HG03432 (cell line): ENCODE data around the gene ISY1.
"Not testable (repeated sequence)": the region's sequence is repeated elsewhere in the genome, so short reads cannot be mapped to it uniquely, and the experiment has no call there.

Source experiments
- ATAC-seq: cut with Tn5 transposase; IDR thresholded peaks from one replicate; pipeline ENCODE4 v1.9.1; 2021; ENCODE audit warnings: mild to moderate bottlenecking, moderate library complexity; ENCODE audit not compliant: unreplicated experiment

ISY1 gene

DNA sequence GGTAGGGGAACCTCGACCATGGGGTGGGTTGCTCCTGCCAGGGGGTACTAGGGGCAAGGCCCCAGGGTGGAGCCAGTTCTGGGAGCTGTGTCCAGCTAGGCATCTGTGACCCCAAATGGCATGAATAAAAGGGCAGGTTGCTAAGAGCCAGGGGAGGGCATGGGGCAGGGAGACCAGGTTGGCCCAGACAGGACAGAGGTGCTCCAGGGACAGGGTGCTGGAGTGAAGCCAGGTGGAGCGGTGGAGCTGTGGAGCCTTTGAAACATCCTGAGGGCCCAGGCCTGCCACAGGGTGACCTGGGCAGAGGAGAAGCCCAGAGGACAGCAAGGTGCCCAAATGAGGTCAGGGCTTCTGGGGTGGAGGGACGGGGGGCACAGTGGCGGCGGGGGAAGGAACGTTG, 72.6 kb downstream of the ISY1 start:
- not testable (repeated sequence) for ATAC-seq

DNA sequence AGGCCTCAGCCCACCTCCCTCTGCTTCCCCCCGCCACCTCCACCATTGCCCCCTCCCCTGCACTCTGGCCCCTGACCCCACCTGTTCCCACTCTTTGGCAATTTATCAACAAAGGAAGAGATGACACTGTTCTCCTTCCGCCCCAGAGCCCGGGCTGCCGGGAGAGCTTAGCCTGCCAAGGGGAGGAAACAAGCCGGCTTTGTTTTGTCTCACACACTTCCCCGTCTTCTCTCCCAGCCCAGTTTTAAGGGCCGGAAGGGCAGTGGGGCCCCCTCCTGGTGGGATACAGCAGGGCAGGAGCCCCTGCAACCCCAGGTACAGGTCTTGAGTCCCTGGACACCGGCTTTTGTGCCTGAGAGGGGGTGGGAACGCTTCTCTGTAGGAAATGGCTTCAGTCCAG, 73.0 kb downstream of the ISY1 start:
- ATAC-seq = peak; percentile 61

DNA sequence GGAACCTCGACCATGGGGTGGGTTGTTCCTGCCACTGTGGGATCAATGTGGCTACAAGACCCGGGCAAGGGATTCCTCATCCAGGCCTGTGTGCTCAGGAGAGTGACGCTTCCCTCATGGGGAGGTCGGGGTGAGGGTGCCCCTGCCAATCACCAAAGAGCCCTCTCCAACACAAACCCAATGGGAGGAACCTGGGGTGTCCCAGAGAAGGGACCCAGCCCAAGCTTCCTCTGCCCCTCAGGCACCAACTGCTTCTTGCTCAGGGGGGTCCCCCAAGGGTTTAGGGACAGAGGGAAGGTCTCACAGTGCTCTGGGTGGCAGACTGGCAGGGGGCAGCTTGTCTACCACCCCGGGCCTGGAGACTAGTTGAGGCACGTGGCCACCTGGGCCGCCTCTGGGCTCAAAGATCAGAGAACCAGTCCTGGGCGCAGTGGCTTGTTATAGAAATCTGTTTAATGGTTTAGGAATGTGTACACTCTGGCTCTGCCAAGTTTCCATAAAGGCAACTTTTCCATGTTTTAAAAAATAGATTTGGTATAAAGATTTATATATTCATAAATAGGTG, 73.6 kb downstream of the ISY1 start:
- no peak for ATAC-seq

DNA sequence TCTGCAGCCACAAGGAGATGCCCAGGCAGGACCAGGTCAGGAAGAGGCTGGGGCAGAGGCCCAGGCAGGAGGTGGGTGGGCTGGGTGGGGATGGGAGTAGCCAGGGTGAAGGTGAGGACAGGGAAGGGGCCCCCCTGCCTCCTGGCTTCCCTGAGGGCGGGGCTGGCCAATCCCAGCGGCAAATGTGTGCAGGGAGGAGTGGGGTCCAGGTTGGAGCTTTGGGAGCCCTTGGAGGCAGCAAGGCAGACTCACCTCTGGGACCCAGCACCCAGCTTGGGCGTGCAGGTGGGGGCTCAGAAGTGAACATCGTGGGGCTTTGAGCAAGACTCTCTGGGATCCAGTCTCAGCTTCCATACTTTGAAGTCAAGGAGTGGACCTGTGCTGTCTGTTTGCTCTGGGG, 75.0 kb downstream of the ISY1 start:
- no peak for ATAC-seq

DNA sequence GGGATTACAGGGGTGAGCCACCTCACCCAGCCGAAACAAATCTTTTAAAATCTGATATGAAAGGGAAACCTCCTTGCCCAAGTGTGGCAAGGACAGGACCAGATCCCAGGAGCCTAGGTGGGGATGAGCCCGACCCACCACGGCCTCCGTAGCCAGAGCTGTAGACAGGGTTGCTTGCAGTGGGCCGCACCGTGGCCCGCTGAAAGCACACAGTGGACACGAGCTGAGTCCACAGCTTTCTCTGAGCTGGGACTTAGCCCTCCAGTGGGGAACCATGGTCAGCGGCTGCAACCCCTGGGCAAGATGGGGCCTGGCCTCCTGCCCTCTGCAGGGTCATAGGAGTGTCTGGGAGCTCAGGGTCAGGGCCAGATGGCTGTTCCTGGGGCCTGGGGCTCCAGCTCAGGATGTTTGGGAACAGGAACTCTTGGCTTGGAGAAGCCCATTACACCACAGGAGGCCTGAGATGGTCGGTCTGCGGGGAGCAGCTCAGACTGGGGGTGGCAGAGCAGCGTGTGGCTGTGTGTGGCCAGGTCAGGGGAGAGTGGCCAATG, 75.6 kb downstream of the ISY1 start:
- no peak for ATAC-seq

DNA sequence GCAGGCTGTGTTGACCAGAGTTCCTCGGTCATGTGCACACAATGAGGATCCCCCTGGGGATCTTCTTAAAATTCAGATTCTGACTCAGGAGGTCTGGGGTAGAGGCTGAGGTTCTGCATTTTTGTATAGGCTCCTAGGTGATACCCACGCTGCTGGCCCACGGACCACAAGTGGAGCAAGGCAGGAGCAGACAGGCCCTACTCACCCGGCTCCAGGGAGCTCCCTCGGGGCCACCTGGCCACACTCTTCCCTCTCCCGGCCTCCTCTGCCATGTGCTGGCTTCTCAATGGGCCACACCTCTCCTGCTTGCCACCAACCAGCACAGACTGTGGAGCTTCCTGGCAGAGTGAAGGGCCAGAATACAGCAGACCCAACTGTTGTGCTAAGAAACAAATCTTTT, 76.4 kb downstream of the ISY1 start:
- no peak for ATAC-seq

DNA sequence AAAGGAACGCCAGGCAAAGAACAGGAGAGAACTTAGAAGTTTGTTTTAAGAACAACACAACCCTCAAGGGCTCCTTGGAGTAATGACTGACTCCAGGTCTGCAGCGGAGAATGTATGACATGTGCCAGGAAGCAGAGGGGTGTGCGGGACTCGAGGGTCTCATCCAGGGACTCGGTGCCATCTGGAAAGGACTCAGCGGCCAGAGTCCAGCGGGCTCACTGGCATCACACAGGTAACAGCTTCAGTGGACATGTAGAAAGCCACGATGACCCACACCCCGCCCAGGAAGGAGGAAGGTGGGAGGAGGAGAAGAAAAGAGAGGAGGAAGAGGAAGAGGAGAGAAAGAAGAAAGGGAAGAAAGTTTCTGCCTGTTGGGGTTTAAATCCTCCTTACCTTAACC, 78.8 kb downstream of the ISY1 start:
- no peak for ATAC-seq

DNA sequence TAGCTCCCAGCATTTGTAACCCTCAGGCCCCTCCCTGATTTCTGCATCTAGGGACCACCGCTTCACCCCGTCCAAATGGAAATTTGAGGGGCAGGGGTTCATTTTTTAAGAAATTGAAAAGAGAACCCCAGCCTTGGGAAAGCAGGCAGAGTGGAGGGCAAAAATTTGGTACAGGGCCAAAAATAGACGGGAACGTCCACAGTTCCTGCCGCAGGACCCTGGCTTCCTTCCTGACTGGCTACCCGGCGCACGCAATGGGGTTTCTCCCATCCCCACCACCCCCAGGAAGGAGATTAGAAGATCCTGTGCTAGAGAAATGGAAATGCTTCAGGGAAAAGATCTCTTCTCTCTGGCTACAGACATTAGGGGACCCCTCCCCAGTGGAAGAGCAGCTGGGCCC, 79.4 kb downstream of the ISY1 start:
- ATAC-seq = no peak

DNA sequence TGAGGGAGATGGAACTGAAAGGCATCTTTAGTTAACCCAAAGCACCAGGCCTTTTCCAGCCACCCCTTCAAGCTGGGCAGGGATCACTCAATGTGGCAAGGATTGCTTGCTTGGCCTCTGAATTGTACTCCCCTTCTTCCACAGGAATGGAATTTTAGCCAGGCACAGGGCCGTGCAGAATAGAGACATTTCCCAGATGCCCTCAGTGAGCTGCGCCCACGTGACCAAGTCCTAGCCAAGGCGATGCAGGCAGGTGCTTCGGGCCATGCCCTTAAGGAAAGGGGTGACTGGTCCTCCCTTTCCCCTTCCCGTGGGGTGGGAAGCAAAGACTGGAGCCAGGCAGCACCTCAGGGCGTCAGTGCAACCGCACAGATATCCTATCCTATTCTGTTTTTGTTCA, 82.4 kb downstream of the ISY1 start:
- ATAC-seq = no peak
